HepG2 (cell line): Measurements from ENCODE around the gene IGF2. TPM values are rescaled to one million over a fixed set of nuclear protein-coding genes. Genes with fewer than 3 reads are reported as not detected.

Source experiments
- MED13 ChIP-seq: sonication (generic); formaldehyde crosslinking; IDR thresholded peaks from 2 replicates; pipeline ENCODE4 v1.5.0; 2020; ENCODE audit warnings: missing genetic modification reagents
- NR2C2 ChIP-seq: sonication (generic); formaldehyde crosslinking; IDR thresholded peaks from 2 replicates; pipeline ENCODE4 v1.4.0; 2020; ENCODE audit warnings: missing genetic modification reagents, mild to moderate bottlenecking, moderate library complexity, borderline replicate concordance
- RAD21 ChIP-seq: fragments of 450-650 bp; formaldehyde crosslinking; IDR thresholded peaks from 2 replicates; pipeline ENCODE4 v1.5.0; 2020; ENCODE audit warnings: mild to moderate bottlenecking
- RNF219 ChIP-seq: sonication (generic); formaldehyde crosslinking; IDR thresholded peaks from 2 replicates; pipeline ENCODE4 v1.5.0; 2020; ENCODE audit warnings: mild to moderate bottlenecking, missing genetic modification reagents
- SRSF1 ChIP-seq: fragments of 200-400 bp; formaldehyde crosslinking; optimal IDR thresholded peaks from 2 replicates; pipeline ENCODE3; 2017; ENCODE audit warnings: mild to moderate bottlenecking, low read depth, low read length, moderate library complexity
- THAP8 ChIP-seq: sonication (generic); formaldehyde crosslinking; IDR thresholded peaks from 2 replicates; pipeline ENCODE4 v1.5.1; 2020; ENCODE audit warnings: missing genetic modification reagents, mild to moderate bottlenecking, borderline replicate concordance
- ZFYVE20 ChIP-seq: sonication (generic); formaldehyde crosslinking; IDR thresholded peaks from 2 replicates; pipeline ENCODE4 v1.8.0; 2023; ENCODE audit warnings: low read depth, mild to moderate bottlenecking, moderate library complexity, missing genetic modification reagents, borderline replicate concordance
- ZNF776 ChIP-seq: sonication (generic); formaldehyde crosslinking; IDR thresholded peaks from 2 replicates; pipeline ENCODE4 v1.4.0; 2020; ENCODE audit warnings: mild to moderate bottlenecking, missing genetic modification reagents
- ZNF788 ChIP-seq: sonication (generic); formaldehyde crosslinking; IDR thresholded peaks from 2 replicates; pipeline ENCODE4 v1.5.0; 2020; ENCODE audit warnings: mild to moderate bottlenecking, missing genetic modification reagents, borderline replicate concordance
- polyA plus RNA-seq, 8 experiments: library from polyadenylated mRNA; depleted of rRNA in 3 of 8; stranded (reverse) in 7 of 8; unstranded in 1 of 8; fragments of >200 nt; fragmentation: Illumina TruSeq in 4 of 8; extraction: Trizol in 4 of 8; gene quantifications; 2 replicates each; pipeline versions ENCODE4 v1.2.1 to v1.2.3, GENCODE V29; 2011 to 2016; ENCODE audit warnings: low read depth in 4 of 8, missing spikeins in 1 of 8, mixed read lengths in 1 of 8; ENCODE audit not compliant: insufficient read depth in 1 of 8
- total RNA-seq, 5 experiments: library from RNA; depleted of rRNA; stranded (reverse); fragments of >200 nt; fragmentation: Illumina TruSeq; extraction: Trizol; gene quantifications; 2 replicates each; pipeline ENCODE4 v1.2.3, GENCODE V29; 2016; ENCODE audit warnings: low read depth in 1 of 5
- TF ChIP-seq, protein P1 (sequence below): sonication (generic); formaldehyde crosslinking; IDR thresholded peaks from 2 replicates; pipeline ENCODE4 v1.4.0; 2020; ENCODE audit warnings: mild to moderate bottlenecking, missing genetic modification reagents
- TF ChIP-seq, protein P2 (sequence below): sonication (generic); formaldehyde crosslinking; IDR thresholded peaks from 2 replicates; pipeline ENCODE4 v1.5.1; 2020; ENCODE audit warnings: mild to moderate bottlenecking, missing genetic modification reagents, moderate library complexity
- TF ChIP-seq, protein P3 (sequence below): IDR thresholded peaks from 2 replicates; pipeline ENCODE4 v1.6.1; 2016
- TF ChIP-seq, protein P4 (sequence below): sonication (generic); formaldehyde crosslinking; IDR thresholded peaks from 2 replicates; pipeline ENCODE4 v1.8.0; 2022; ENCODE audit warnings: mild to moderate bottlenecking, missing genetic modification reagents
- TF ChIP-seq, protein P5 (sequence below): IDR thresholded peaks from 2 replicates; pipeline ENCODE4 v1.6.1; 2016; ENCODE audit warnings: mild to moderate bottlenecking

IGF2 gene
- total and polyA plus RNA-seq, 2 of the 13 experiments (the other 11 are each of a cell fraction or from before 2014, with no cell fraction given) = 79.1 to 254 TPM

DNA sequence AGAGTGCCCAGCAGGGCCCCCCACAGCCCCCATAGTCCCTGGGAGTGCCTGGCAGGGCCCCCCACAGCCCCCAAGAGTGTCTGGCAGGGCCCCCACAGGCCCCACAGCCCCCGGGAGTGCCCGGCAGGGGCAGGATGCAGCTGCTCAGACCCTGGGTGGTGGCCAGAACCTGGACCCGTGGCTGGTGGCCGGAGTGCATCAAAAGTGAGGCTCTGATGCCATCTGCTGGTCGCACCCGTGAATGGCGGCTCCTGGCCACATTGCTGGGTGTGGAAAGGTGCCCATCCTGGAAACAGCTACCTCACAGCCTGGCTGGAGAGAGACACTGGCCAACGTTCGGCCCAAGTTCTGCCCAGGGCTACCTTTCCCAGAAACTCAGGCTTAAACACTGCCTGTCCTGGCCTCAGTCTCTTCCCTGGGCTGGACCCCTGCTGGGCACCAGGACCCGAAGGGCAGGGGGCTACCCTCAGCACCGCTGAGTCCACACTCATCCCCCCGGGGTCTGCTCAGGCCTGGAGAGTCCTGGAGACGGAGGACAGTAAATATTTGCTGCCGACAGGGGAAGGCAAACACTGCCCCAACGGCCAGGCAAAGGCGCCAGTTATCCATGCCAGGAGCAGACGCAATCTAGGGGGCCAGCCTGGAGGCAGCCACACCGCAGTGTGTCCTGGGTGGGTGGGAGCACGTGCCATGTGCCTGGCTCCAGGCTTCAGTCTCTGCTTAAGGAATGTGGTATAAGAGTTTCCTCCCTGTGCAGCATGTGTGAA lies 17.4 kb upstream of the IGF2 start (continued):
- TF ChIP-seq, protein P1, sequence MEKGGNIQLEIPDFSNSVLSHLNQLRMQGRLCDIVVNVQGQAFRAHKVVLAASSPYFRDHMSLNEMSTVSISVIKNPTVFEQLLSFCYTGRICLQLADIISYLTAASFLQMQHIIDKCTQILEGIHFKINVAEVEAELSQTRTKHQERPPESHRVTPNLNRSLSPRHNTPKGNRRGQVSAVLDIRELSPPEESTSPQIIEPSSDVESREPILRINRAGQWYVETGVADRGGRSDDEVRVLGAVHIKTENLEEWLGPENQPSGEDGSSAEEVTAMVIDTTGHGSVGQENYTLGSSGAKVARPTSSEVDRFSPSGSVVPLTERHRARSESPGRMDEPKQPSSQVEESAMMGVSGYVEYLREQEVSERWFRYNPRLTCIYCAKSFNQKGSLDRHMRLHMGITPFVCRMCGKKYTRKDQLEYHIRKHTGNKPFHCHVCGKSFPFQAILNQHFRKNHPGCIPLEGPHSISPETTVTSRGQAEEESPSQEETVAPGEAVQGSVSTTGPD (CRISPR knock-in tag) = no peak
- TF ChIP-seq THAP8 = no peak
- TF ChIP-seq ZFYVE20 (CRISPR knock-in tag) = 0 out of 2 replicates have a peak, but pooled peaks have one; percentile 40
- TF ChIP-seq, protein P2, sequence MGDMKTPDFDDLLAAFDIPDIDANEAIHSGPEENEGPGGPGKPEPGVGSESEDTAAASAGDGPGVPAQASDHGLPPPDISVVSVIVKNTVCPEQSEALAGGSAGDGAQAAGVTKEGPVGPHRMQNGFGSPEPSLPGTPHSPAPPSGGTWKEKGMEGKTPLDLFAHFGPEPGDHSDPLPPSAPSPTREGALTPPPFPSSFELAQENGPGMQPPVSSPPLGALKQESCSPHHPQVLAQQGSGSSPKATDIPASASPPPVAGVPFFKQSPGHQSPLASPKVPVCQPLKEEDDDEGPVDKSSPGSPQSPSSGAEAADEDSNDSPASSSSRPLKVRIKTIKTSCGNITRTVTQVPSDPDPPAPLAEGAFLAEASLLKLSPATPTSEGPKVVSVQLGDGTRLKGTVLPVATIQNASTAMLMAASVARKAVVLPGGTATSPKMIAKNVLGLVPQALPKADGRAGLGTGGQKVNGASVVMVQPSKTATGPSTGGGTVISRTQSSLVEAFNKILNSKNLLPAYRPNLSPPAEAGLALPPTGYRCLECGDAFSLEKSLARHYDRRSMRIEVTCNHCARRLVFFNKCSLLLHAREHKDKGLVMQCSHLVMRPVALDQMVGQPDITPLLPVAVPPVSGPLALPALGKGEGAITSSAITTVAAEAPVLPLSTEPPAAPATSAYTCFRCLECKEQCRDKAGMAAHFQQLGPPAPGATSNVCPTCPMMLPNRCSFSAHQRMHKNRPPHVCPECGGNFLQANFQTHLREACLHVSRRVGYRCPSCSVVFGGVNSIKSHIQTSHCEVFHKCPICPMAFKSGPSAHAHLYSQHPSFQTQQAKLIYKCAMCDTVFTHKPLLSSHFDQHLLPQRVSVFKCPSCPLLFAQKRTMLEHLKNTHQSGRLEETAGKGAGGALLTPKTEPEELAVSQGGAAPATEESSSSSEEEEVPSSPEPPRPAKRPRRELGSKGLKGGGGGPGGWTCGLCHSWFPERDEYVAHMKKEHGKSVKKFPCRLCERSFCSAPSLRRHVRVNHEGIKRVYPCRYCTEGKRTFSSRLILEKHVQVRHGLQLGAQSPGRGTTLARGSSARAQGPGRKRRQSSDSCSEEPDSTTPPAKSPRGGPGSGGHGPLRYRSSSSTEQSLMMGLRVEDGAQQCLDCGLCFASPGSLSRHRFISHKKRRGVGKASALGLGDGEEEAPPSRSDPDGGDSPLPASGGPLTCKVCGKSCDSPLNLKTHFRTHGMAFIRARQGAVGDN (CRISPR knock-in tag) = peak; percentile 50; the same call in 1 of the 2 replicates
- no peak for TF ChIP-seq SRSF1
- no peak for TF ChIP-seq MED13
- TF ChIP-seq, protein P3, sequence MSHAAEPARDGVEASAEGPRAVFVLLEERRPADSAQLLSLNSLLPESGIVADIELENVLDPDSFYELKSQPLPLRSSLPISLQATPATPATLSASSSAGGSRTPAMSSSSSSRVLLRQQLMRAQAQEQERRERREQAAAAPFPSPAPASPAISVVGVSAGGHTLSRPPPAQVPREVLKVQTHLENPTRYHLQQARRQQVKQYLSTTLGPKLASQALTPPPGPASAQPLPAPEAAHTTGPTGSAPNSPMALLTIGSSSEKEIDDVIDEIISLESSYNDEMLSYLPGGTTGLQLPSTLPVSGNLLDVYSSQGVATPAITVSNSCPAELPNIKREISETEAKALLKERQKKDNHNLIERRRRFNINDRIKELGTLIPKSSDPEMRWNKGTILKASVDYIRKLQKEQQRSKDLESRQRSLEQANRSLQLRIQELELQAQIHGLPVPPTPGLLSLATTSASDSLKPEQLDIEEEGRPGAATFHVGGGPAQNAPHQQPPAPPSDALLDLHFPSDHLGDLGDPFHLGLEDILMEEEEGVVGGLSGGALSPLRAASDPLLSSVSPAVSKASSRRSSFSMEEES (CRISPR knock-in tag) = no peak
- TF ChIP-seq, protein P4, sequence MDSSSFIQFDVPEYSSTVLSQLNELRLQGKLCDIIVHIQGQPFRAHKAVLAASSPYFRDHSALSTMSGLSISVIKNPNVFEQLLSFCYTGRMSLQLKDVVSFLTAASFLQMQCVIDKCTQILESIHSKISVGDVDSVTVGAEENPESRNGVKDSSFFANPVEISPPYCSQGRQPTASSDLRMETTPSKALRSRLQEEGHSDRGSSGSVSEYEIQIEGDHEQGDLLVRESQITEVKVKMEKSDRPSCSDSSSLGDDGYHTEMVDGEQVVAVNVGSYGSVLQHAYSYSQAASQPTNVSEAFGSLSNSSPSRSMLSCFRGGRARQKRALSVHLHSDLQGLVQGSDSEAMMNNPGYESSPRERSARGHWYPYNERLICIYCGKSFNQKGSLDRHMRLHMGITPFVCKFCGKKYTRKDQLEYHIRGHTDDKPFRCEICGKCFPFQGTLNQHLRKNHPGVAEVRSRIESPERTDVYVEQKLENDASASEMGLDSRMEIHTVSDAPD (CRISPR knock-in tag) = no peak
- no peak for TF ChIP-seq RNF219 (CRISPR knock-in tag)
- 0 out of 2 replicates have a peak, but pooled peaks have one; percentile 28 for TF ChIP-seq ZNF776 (CRISPR knock-in tag)
- TF ChIP-seq NR2C2 = no peak
- peak; percentile 91 for TF ChIP-seq RAD21 (CRISPR knock-in tag)
- 0 out of 2 replicates have a peak, but pooled peaks have one; percentile 29 for TF ChIP-seq ZNF788 (CRISPR knock-in tag)
- TF ChIP-seq, protein P5, sequence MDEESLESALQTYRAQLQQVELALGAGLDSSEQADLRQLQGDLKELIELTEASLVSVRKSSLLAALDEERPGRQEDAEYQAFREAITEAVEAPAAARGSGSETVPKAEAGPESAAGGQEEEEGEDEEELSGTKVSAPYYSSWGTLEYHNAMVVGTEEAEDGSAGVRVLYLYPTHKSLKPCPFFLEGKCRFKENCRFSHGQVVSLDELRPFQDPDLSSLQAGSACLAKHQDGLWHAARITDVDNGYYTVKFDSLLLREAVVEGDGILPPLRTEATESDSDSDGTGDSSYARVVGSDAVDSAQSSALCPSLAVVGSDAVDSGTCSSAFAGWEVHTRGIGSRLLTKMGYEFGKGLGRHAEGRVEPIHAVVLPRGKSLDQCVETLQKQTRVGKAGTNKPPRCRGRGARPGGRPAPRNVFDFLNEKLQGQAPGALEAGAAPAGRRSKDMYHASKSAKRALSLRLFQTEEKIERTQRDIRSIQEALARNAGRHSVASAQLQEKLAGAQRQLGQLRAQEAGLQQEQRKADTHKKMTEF (CRISPR knock-in tag) = 0 out of 2 replicates have a peak, but pooled peaks have one; percentile 27
